ENCODE data around the gene COL6A2. TPM values are rescaled to one million over a fixed set of nuclear protein-coding genes. Genes with fewer than 3 reads are reported as not detected.
"Not testable (repeated sequence)": the region's sequence is repeated elsewhere in the genome, so short reads cannot be mapped to it uniquely, and the experiment has no call there.

Gene COL6A2
- total RNA-seq, 1 donor from 2014 or later: 227 TPM

DNA sequence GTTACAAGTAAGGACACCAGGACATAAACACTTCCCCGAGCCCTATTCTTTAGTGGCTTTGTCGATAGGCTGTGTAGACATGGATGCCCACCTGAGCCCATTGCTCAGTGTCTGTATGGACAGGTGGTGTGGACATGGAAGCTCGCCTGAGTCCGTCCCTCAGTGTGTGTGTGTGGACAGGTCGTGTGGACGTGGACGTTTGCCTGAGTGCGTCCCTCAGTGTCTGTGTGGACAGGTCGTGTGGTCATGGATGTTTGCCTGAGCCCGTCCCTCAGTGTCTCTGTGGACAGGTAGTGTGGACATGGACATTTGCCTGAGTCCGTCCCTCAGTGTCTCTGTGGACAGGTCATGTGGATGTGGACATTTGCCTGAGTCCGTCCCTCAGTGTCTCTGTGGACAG is 38.7 kb upstream of the COL6A2 start:
- TF ChIP-seq, protein P1, sequence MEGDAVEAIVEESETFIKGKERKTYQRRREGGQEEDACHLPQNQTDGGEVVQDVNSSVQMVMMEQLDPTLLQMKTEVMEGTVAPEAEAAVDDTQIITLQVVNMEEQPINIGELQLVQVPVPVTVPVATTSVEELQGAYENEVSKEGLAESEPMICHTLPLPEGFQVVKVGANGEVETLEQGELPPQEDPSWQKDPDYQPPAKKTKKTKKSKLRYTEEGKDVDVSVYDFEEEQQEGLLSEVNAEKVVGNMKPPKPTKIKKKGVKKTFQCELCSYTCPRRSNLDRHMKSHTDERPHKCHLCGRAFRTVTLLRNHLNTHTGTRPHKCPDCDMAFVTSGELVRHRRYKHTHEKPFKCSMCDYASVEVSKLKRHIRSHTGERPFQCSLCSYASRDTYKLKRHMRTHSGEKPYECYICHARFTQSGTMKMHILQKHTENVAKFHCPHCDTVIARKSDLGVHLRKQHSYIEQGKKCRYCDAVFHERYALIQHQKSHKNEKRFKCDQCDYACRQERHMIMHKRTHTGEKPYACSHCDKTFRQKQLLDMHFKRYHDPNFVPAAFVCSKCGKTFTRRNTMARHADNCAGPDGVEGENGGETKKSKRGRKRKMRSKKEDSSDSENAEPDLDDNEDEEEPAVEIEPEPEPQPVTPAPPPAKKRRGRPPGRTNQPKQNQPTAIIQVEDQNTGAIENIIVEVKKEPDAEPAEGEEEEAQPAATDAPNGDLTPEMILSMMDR (IDR thresholded peaks at IDR 0.05): no peak
- H3K27ac ChIP-seq: no peak overlapping the region

DNA sequence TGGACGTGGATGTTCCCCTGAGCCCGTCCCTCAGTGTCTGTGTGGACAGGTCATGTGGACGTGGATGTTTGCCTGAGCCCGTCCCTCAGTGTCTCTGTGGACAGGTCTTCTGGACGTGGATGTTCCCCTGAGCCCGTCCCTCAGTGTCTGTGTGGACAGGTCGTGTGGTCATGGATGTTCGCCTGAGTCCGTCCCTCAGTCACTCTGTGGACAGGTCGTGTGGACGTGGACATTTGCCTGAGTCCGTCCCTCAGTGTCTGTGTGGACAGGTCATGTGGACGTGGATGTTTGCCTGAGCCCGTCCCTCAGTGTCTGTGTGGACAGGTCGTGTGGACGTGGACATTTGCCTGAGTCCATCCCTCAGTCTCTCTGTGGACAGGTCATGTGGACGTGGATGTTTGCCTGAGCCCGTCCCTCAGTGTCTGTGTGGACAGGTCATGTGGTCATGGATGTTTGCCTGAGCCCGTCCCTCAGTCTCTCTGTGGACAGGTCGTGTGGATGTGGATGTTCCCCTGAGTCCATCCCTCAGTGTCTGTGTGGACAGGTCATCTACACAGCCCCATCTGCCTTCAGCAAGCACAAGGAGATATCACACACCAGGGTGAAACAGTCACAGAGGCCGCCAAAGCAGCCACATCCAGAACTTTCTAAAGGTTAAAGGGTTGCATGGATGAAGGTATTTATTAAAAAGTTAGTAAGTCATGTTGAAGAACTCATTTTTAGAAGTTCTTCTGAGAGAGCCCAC is 38.0 kb upstream of the COL6A2 start:
- peaks cover 56% of the 10 kb centered on the region for H3K27me3 ChIP-seq (ENCODE audit: low read depth)
- ATAC-seq; H3K9me3 ChIP-seq; H3K4me3 ChIP-seq; intact Hi-C loops (cut with DNase I); H3K36me3 ChIP-seq: not testable (repeated sequence)
- H3K4me1 ChIP-seq: peaks cover 23% of the 10 kb centered on the region
- peak overlapping the region; percentile 18 for H3K27ac ChIP-seq
- DNase-seq: peak; percentile 24

More for the DNA sequence above, 38.7 kb upstream of the COL6A2 start:
- DNase-seq: peak; percentile 21
- intact Hi-C loops (cut with DNase I): no loop called here
- H3K4me1 ChIP-seq: peaks cover 21% of the 10 kb centered on the region
- H3K4me3 ChIP-seq: no peak overlapping the region
- peaks cover 7% of the 10 kb centered on the region for H3K9me3 ChIP-seq
- peaks cover 53% of the 10 kb centered on the region for H3K27me3 ChIP-seq (ENCODE audit: low read depth)
- no peaks in the 10 kb centered on the region for H3K36me3 ChIP-seq
- ATAC-seq: no peak

DNA sequence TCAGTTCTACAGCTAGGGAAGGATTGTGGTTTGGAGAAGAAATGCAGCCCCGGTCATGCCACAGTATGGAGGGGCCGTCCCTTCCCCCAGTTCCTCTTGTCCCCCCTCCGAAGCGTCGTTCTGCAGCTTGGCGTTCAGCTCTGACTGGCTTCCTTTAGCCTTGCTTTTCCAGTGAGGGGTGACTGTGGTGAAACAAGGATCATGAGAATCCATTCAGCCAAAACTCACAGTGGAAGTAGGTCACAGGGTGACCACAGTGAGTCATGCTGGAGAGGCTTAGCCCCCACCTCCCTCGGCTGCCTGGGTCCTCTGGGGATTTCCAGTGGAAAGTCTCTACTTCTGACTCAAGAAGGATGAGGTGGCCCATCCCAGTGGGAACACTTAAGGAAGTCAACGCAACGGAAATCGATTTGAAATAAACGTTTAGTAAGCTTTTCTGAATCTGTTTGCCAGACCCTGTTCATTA is 37.3 kb upstream of the COL6A2 start:
- peak; percentile 49 for DNase-seq
- intact Hi-C loops (cut with DNase I): no loop called here
- H3K4me1 ChIP-seq: peaks cover 25% of the 10 kb centered on the region
- peak; percentile 47 to 54 for ATAC-seq
- H3K36me3 ChIP-seq: no peaks in the 10 kb centered on the region
- H3K4me3 ChIP-seq: no peak overlapping the region
- TF ChIP-seq, protein P1 (IDR thresholded peaks at IDR 0.05): no peak
- peaks cover 7% of the 10 kb centered on the region for H3K9me3 ChIP-seq
- peak overlapping the region; percentile 39 for H3K27ac ChIP-seq
- peaks cover 58% of the 10 kb centered on the region for H3K27me3 ChIP-seq (ENCODE audit: low read depth)

DNA sequence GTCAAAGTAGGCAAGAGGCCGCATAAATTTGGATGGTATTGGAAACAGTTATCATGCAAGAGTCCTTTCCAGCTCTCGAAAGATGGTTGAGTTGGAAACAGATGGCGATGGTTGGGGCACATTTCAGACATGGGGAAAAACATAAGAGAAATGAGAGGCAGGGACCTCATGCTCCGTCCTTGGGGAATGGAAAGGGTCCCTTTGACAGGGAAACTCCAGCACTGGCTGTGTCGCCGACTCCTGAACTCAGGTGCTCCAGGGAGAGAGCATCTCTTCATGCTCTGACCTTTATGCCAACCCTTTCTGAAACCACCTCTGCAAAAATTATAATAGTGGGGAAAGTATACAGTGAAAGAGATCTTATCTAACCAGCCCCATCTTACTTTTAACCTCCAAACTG is 36.8 kb upstream of the COL6A2 start:
- TF ChIP-seq, protein P1 (IDR thresholded peaks at IDR 0.05): no peak
- no peak for DNase-seq
- ATAC-seq: no peak
- Histone ChIP-seq H3K27ac (peak overlapping the region; percentile 39), H3K27me3 (ENCODE audit: low read depth) (peaks cover 57% of the 10 kb centered on the region), H3K4me3 (no peak overlapping the region), H3K36me3 (no peaks in the 10 kb centered on the region), H3K4me1 (peaks cover 25% of the 10 kb centered on the region), H3K9me3 (peaks cover 7% of the 10 kb centered on the region)
- intact Hi-C loops (cut with DNase I): no loop called here

DNA sequence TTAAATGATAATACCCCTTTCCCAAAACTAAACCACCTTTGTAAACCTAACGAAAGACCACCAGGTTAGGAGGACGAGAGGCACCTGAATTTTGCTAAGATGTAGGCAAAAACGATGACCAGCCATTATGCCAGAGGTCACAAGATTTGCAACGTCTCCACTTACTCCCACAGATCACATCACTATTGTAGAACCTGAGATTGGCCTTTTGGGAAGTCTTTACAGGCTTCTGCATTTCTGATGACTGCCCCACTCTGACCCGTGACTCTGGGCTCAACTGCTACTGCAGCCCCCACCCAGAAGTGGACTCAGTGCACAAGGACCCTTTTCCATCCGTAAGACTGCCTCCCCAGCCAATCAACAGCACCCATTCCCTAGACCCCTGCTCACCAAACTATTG is 36.4 kb upstream of the COL6A2 start:
- Histone ChIP-seq H3K27me3 (ENCODE audit: low read depth) (peaks cover 57% of the 10 kb centered on the region), H3K4me1 (peaks cover 29% of the 10 kb centered on the region), H3K4me3 (no peak overlapping the region), H3K36me3 (no peaks in the 10 kb centered on the region), H3K9me3 (peaks cover 7% of the 10 kb centered on the region), H3K27ac (no peak overlapping the region)
- intact Hi-C loops (cut with DNase I): no loop called here
- ATAC-seq (no peak), DNase-seq (no peak)
- TF ChIP-seq, protein P1 (IDR thresholded peaks at IDR 0.05): no peak

DNA sequence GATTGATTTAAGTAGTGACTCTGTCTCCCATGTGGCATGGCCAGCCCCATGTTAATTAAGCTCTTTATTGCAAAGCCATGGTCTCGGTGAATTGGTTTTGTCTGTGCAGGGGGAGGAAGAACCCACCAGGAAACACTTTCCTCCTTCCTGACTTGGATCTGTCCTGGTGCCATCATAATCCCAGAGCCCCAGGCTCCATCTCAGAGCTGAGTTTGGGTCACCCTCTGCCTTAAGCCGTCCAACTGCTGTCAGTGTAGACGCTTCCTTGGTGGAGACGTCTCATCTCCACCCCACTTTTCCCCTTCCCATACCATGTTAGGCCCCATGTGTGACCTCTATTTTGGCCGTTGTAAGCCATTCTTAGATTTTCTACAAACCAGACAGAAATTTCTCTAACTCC is 36.0 kb upstream of the COL6A2 start:
- no peaks in the 10 kb centered on the region for H3K36me3 ChIP-seq
- intact Hi-C loops (cut with DNase I): no loop called here
- DNase-seq: peak; percentile 7
- no peak for ATAC-seq
- peaks cover 29% of the 10 kb centered on the region for H3K4me1 ChIP-seq
- H3K27ac ChIP-seq: no peak overlapping the region
- H3K9me3 ChIP-seq: peaks cover 7% of the 10 kb centered on the region
- TF ChIP-seq, protein P1 (IDR thresholded peaks at IDR 0.05): no peak
- H3K4me3 ChIP-seq: no peak overlapping the region
- peaks cover 57% of the 10 kb centered on the region for H3K27me3 ChIP-seq (ENCODE audit: low read depth)
